Caco-2 (cell line): Measurements from ENCODE around the gene VN1R5. TPM values are rescaled to one million over a fixed set of nuclear protein-coding genes. Genes with fewer than 3 reads are reported as not detected.
A peak's percentile ranks its signal among the peaks of the same experiment; 100 is the strongest.

Experiments
- BruUV-seq: library from RNA; stranded (reverse); fragments of 400-500 nt; replicated peaks from 2 replicates; lab custom pipeline; 2021; lab: Mats Ljungman, UMichigan
- CTCF ChIA-PET: fragments of 300-600 bp; sonication (Branson Sonifier 250); formaldehyde crosslinking; loops from one replicate; lab custom pipeline; 2022; ENCODE audit warnings: antibody characterized with exemption; lab: Charles Lee
- POLR2A ChIA-PET: fragments of 300-600 bp; sonication (Branson Sonifier 250); formaldehyde crosslinking; loops from one replicate; lab custom pipeline; 2022; ENCODE audit warnings: antibody characterized with exemption; lab: Charles Lee
- DNase-seq, 2 experiments: peaks; one replicate each; pipeline versions ENCODE4 v3.0.0 to v3.0.0-alpha.2; 2020 to 2022
- H3K27me3 ChIP-seq: replicated peaks from 2 replicates; pipeline ENCODE4 v1.6.0; 2011; ENCODE audit warnings: low read length; ENCODE audit not compliant: control insufficient read depth, insufficient read depth
- H3K36me3 ChIP-seq: 2 replicates; pipeline ENCODE4 v1.5.1; 2011; ENCODE audit warnings: low read length; ENCODE audit not compliant: control insufficient read depth, insufficient read depth
- H3K4me1 ChIP-seq: fragments of 250-450 bp; sonication (Bioruptor Pico); 2 replicates; pipeline ENCODE4 v1.5.1; 2020; ENCODE audit warnings: mild to moderate bottlenecking
- H3K4me3 ChIP-seq: 2 replicates; pipeline ENCODE4 v1.5.1; 2011; ENCODE audit warnings: low read depth, mild to moderate bottlenecking, control low read depth, low read length
- H3K9me3 ChIP-seq: fragments of 250-450 bp; sonication (Bioruptor Pico); 2 replicates; pipeline ENCODE4 v1.5.1; 2020; ENCODE audit warnings: mild to moderate bottlenecking, moderate library complexity
- H3K27ac Mint-ChIP-seq: one replicate; pipeline ENCODE4 v1.8.0; 2022; ENCODE audit warnings: mixed read lengths; ENCODE audit not compliant: unreplicated experiment
- H3K27me3 Mint-ChIP-seq: one replicate; pipeline ENCODE4 v1.8.0; 2022; ENCODE audit warnings: mixed read lengths; ENCODE audit not compliant: insufficient read depth, unreplicated experiment
- H3K36me3 Mint-ChIP-seq: one replicate; pipeline ENCODE4 v1.8.0; 2022; ENCODE audit warnings: mild to moderate bottlenecking, mixed read lengths; ENCODE audit not compliant: insufficient read depth, unreplicated experiment
- H3K4me1 Mint-ChIP-seq: one replicate; pipeline ENCODE4 v1.8.0; 2022; ENCODE audit warnings: low read depth, mixed read lengths; ENCODE audit not compliant: unreplicated experiment
- H3K4me3 Mint-ChIP-seq: one replicate; pipeline ENCODE4 v1.8.0; 2022; ENCODE audit warnings: mild to moderate bottlenecking, moderate library complexity, mixed read lengths; ENCODE audit not compliant: unreplicated experiment
- H3K9me3 Mint-ChIP-seq: one replicate; pipeline ENCODE4 v1.8.0; 2022; ENCODE audit warnings: mixed read lengths; ENCODE audit not compliant: unreplicated experiment
- CTCF ChIP-seq, 2 experiments: fragments of 200-600 bp in 1 of 2; IDR thresholded peaks; 1 replicate in 1 of 2; 2 replicates in 1 of 2; pipeline versions ENCODE4 v1.5.1 to v1.8.0; 2011 to 2022; ENCODE audit warnings: antibody characterized with exemption in 1 of 2, control low read depth in 1 of 2, inconsistent platforms in 1 of 2, low read depth in 1 of 2, low read length in 1 of 2, mild to moderate bottlenecking in 1 of 2, moderate library complexity in 1 of 2; ENCODE audit not compliant: insufficient read depth in 1 of 2, severe bottlenecking in 1 of 2, unreplicated experiment in 1 of 2
- intact Hi-C: fragments of 100-400 bp; cut with micrococcal nuclease; formaldehyde crosslinking; loops from one replicate; pipeline ENCODE4 v1.10.0; 2022; ENCODE audit not compliant: unreplicated experiment
- total RNA-seq: library from RNA; stranded (reverse); gene quantifications from 2 replicates; pipeline ENCODE4 v1.2.3, GENCODE V29; 2022

The VN1R5 gene
- total RNA-seq, 1 experiment from 2014 or later, result not detected

GRCh38 chr1:247210376-247211117, 45.3 kb upstream of the VN1R5 start:
- TF ChIP-seq CTCF (IDR thresholded peaks at IDR 0.05; ENCODE audit: insufficient read depth in 1 of 2, low read depth in 1 of 2, low read length in 1 of 2, severe bottlenecking in 1 of 2, unreplicated experiment in 1 of 2), result no peak
- Histone ChIP-seq H3K4me1 (peaks cover 7% of the 10 kb centered on the region; the same call in 1 of the 2 replicates), H3K9me3 (no peaks in the 10 kb centered on the region), H3K27me3 (no peaks in the 10 kb centered on the region), H3K36me3 (no peaks in the 10 kb centered on the region; the same call in 1 of the 2 replicates), H3K4me3 (peak overlapping the region; percentile 82)
- CTCF ChIA-PET, result no interaction called here
- POLR2A ChIA-PET, result no interaction called here
- peak; percentile 97 to 98 for DNase-seq
- intact Hi-C loops, result loop anchor here (5.0 kb wide), 2 partner anchors 47 to 87 kb away; partner anchors contain the start of gene VN1R5
- peak overlapping the region; percentile 94 for H3K4me3 Mint-ChIP-seq
- no peaks in the 10 kb centered on the region for H3K9me3 Mint-ChIP-seq
- peaks cover 39% of the 10 kb centered on the region for H3K36me3 Mint-ChIP-seq
- peak overlapping the region; percentile 95 for H3K27ac Mint-ChIP-seq
- no peaks in the 10 kb centered on the region for H3K27me3 Mint-ChIP-seq
- peaks cover 5% of the 10 kb centered on the region for H3K4me1 Mint-ChIP-seq
- BruUV-seq, result no TSS peak

GRCh38 chr1:247211339-247211738, 44.5 kb upstream of the VN1R5 start:
- no peaks in the 10 kb centered on the region for H3K9me3 ChIP-seq
- H3K4me1 Mint-ChIP-seq, result peaks cover 5% of the 10 kb centered on the region
- no peak overlapping the region for H3K27ac Mint-ChIP-seq
- H3K4me3 ChIP-seq, result no peak overlapping the region
- no peak for DNase-seq
- TSS peak; percentile 14 for BruUV-seq
- intact Hi-C loops, result loop anchor here (5.0 kb wide), 2 partner anchors 46 to 86 kb away; partner anchors contain the start of gene VN1R5
- peaks cover 31% of the 10 kb centered on the region for H3K36me3 Mint-ChIP-seq
- H3K27me3 ChIP-seq, result no peaks in the 10 kb centered on the region
- ChIA-PET CTCF (no interaction called here), POLR2A (no interaction called here)
- H3K27me3 Mint-ChIP-seq, result peaks cover 4% of the 10 kb centered on the region
- H3K4me3 Mint-ChIP-seq, result no peak overlapping the region
- H3K9me3 Mint-ChIP-seq, result no peaks in the 10 kb centered on the region
- no peak for TF ChIP-seq CTCF (IDR thresholded peaks at IDR 0.05; ENCODE audit: insufficient read depth in 1 of 2, low read depth in 1 of 2, low read length in 1 of 2, severe bottlenecking in 1 of 2, unreplicated experiment in 1 of 2)
- H3K4me1 ChIP-seq, result peaks cover 7% of the 10 kb centered on the region; the same call in 1 of the 2 replicates
- no peaks in the 10 kb centered on the region for H3K36me3 ChIP-seq

GRCh38 chr1:247212012-247212411, 43.9 kb upstream of the VN1R5 start:
- no peak overlapping the region for H3K4me3 Mint-ChIP-seq
- intact Hi-C loops, result loop anchor here (5.0 kb wide), 2 partner anchors 45 to 85 kb away; partner anchors contain the start of gene VN1R5
- H3K9me3 Mint-ChIP-seq, result no peaks in the 10 kb centered on the region
- Histone ChIP-seq H3K36me3 (no peaks in the 10 kb centered on the region), H3K4me1 (peaks cover 7% of the 10 kb centered on the region; the same call in 1 of the 2 replicates), H3K9me3 (no peaks in the 10 kb centered on the region), H3K4me3 (no peak overlapping the region), H3K27me3 (no peaks in the 10 kb centered on the region)
- DNase-seq, result no peak
- POLR2A ChIA-PET, result no interaction called here
- TF ChIP-seq CTCF (IDR thresholded peaks at IDR 0.05; ENCODE audit: insufficient read depth in 1 of 2, low read depth in 1 of 2, low read length in 1 of 2, severe bottlenecking in 1 of 2, unreplicated experiment in 1 of 2), result no peak
- peaks cover 5% of the 10 kb centered on the region for H3K4me1 Mint-ChIP-seq
- no TSS peak for BruUV-seq
- CTCF ChIA-PET, result no interaction called here
- H3K27ac Mint-ChIP-seq, result no peak overlapping the region
- peaks cover 4% of the 10 kb centered on the region for H3K27me3 Mint-ChIP-seq
- H3K36me3 Mint-ChIP-seq, result peaks cover 29% of the 10 kb centered on the region
